Right cardiac atrium (tissue), 5 donors: ENCODE results near the gene TAMALIN. TPM values are rescaled to one million over a fixed set of nuclear protein-coding genes. Genes with fewer than 3 reads are reported as not detected.
A peak's percentile ranks its signal among the peaks of the same experiment; 100 is the strongest.

Source experiments
- ATAC-seq, 2 donors: fragments of 200-7000 bp; cut with Tn5 transposase; one replicate each; pipeline versions ENCODE4 v1.8.0 to v1.9.1; 2020; ENCODE audit warnings: moderate library complexity in 2 of 2, mild to moderate bottlenecking in 1 of 2
- DNase-seq, 3 donors: peaks; one replicate each; pipeline ENCODE4 v3.0.0-alpha.2; 2020
- H3K27ac ChIP-seq: one replicate; pipeline ENCODE4 v1.5.1; 2013; ENCODE audit warnings: mild to moderate bottlenecking, low read length, control low read depth, moderate library complexity
- H3K27me3 ChIP-seq: one replicate; pipeline ENCODE4 v1.6.1; 2013; ENCODE audit not compliant: control insufficient read depth, insufficient read depth
- H3K4me1 ChIP-seq: one replicate; pipeline ENCODE4 v1.6.1; 2013; ENCODE audit warnings: low read length; ENCODE audit not compliant: control insufficient read depth, insufficient read depth
- H3K4me3 ChIP-seq: one replicate; pipeline ENCODE4 v1.5.1; 2013; ENCODE audit warnings: low read length, control low read depth
- H3K9me3 ChIP-seq: one replicate; pipeline ENCODE4 v1.6.1; 2013; ENCODE audit warnings: low read length; ENCODE audit not compliant: control insufficient read depth
- WGBS: extraction: QIAGEN DNeasy Blood & Tissue Kit; methylation state at CpG from one replicate; pipeline ENCODE4 v1.1.7; 2013; 5-methylcytosine and 5-hydroxymethylcytosine counted together
- intact Hi-C, 4 donors: fragments of 100-400 bp; cut with DNase I; formaldehyde crosslinking; loops; one replicate each; pipeline versions ENCODE4 v1.11.0 to v1.14.0; 2022 to 2023
- polyA plus RNA-seq: library from polyadenylated mRNA; stranded (reverse); fragments of 200-250 nt; gene quantifications from one replicate; pipeline ENCODE4 v1.2.3, GENCODE V29; 2013
- total RNA-seq, 4 donors: library from RNA; stranded (reverse); fragmentation: NEBNext Ultra II Directional; extraction: Animal tissue kit (Norgen Biotek cat#: 25700); gene quantifications; one replicate each; pipeline ENCODE4 v1.2.1, GENCODE V29; 2021
- donor health status: healthy with polysubstance abuse.
- donor health status: DM: no; HTN: yes; CAD: no.
- donor health status: DM: no; HTN: no; CAD: no.
- donor health status: DM: no; HTN: yes; CAD: no; lungs with severe emphysema.
- donor health status: DM: yes; HTN: yes; CAD: no.

The TAMALIN gene
- total and polyA plus RNA-seq, 5 donors: 20.8 to 39.3 (median 30.3) TPM

DNA sequence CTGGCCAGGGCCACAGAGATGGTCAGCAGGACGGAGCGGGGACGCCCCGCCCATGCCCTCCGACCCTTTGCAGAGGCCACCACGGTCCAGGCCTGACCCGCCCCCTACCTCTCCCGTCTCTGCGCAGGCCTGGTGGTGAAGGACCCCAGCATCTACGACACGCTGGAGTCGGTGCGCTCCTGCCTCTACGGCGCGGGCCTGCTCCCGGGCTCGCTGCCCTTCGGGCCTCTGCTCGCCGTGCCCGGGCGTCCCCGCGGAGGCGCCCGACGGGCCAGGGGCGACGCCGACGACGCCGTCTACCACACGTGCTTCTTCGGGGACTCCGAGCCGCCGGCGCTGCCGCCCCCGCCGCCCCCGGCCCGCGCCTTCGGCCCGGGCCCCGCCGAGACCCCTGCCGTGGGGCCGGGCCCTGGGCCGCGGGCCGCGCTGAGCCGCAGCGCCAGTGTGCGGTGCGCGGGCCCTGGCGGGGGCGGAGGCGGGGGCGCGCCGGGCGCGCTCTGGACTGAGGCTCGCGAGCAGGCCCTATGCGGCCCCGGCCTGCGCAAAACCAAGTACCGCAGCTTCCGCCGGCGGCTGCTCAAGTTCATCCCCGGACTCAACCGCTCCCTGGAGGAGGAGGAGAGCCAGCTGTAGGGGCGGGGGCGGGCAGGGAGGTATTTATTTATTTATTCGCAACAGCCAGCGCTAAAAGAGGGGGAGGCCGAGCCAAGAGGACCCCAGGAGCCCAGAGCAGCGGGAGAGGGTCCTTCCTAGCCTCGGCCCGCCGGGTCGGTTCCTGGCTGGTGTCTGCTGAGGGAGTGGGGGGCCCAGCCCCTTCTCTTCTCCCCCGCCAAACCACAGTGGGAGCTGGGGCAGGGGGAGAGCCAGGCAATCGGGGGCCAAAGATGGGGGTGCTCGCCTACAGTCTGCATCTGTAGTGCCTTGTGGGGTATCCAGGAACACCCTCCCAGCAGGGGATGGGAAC, 8.1 kb downstream of the TAMALIN start:
- Histone ChIP-seq H3K4me3 (no peak overlapping the region), H3K4me1 (peaks cover 7% of the 10 kb centered on the region), H3K27ac (no peak overlapping the region), H3K9me3 (no peaks in the 10 kb centered on the region), H3K27me3 (no peaks in the 10 kb centered on the region)
- intact Hi-C loops: no loop called here
- WGBS: 73% methylated on average over 93 of the region's 93 CpGs
- ATAC-seq (no peak), DNase-seq (peak in 1 of 3 donors; percentile 60)

DNA sequence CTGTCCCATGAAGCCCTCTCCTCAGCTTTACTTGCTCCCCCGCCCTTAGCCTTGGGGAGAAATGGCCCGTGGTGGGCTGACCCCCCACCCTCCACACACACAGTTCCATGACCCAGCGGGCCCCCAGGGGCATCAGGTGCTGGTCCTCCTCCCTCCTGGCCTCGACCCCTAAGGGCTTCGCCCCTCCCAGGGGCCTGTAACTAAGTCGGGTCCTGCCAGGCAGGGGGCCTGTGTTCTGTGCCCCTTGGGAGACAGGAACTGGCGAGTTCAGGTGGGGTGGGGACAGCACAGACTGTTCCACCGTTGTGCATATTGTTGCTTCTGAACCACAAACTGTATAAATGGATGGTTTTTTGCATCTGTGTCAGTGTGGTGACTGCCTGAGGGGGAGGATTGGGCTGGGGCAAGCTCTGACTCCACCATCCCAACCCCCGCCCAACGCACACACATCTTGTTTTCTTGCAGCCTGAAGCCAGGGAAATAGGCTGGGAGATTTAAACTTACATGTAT, 8.8 kb downstream of the TAMALIN start:
- Histone ChIP-seq H3K4me1 (peaks cover 5% of the 10 kb centered on the region), H3K9me3 (no peaks in the 10 kb centered on the region), H3K27ac (no peak overlapping the region), H3K27me3 (no peaks in the 10 kb centered on the region), H3K4me3 (no peak overlapping the region)
- WGBS: 78% methylated on average over 10 of the region's 10 CpGs
- DNase-seq: no peak
- intact Hi-C loops: no loop called here
- ATAC-seq: no peak

DNA sequence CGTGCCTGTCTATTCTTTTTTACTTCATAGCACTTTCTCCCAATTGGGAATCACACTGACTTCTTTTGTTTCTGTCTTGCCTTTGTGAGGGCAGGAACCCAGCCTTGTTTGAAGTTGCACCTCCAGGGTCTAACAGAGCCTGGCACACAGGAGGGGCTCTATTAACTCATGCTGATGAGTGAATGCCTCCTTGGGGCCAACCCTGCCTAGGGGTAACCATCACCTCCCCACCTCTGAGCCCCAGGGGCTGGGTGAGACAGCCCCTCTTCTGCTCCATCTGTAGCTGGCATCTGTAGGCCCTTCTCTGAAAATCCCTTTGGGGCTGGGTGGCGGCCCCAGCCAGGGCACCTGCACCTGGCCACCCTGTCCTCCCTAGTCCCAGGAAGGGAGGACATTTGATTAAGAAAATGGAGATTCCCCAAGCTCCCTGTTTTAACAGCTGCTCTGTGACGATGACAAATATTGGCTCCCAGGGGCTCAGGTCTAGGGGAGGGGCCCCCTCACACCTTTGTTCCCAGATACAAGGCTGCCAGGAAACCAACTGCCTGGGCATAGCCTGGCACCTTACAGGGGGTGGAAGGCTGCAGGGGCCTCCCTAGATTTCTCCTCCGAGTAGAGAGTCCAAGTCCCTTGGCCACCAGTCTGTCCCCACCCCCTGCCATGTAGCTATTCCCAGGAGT, 11.8 kb downstream of the TAMALIN start:
- intact Hi-C loops: no loop called here

DNA sequence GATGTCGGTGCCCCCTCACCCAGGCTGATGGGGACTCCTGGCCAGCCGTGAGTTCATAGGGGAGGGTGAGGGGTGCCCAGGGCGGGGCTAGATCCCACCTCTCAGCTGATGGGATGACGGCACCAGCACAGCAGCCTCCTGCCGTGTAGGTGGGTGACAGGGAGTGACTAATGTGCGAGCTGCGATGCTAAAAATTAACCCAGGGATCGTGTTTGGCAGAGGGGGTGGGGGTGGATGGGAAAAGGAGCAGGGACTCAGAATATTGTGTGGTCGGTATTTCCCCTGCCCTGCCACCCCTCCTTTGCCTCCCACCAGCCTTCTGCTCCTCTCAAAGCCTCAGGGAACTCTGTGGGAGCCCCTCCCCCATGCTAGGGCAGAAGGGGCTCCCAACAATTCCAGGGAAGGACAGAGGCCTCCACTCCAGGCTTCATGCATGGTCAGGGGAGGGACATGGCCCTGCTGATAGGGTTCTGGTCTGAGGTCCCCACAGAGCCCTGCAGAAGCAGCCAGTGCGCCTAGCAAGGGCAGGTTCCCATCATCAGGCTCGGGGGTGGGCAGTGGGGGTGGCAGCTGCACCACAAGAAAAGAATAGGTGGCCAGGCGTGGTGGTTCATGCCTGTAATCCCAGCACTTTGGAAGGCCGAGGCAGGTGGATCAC, 12.5 kb downstream of the TAMALIN start:
- no peak for ATAC-seq
- 75% methylated on average over 13 of the region's 13 CpGs for WGBS
- peak in 1 of 3 donors; percentile 59 for DNase-seq
- Histone ChIP-seq H3K4me1 (peaks cover 3% of the 10 kb centered on the region), H3K9me3 (no peaks in the 10 kb centered on the region), H3K27ac (no peak overlapping the region), H3K4me3 (no peak overlapping the region), H3K27me3 (no peaks in the 10 kb centered on the region)
- intact Hi-C loops: no loop called here

More for the DNA sequence above, 11.8 kb downstream of the TAMALIN start:
- Histone ChIP-seq H3K4me3 (no peak overlapping the region), H3K9me3 (no peaks in the 10 kb centered on the region), H3K27me3 (no peaks in the 10 kb centered on the region), H3K27ac (no peak overlapping the region), H3K4me1 (no peaks in the 10 kb centered on the region)
- ATAC-seq (no peak), DNase-seq (peak in 1 of 3 donors; percentile 28)
- WGBS: 83% methylated on average over 4 of the region's 4 CpGs

DNA sequence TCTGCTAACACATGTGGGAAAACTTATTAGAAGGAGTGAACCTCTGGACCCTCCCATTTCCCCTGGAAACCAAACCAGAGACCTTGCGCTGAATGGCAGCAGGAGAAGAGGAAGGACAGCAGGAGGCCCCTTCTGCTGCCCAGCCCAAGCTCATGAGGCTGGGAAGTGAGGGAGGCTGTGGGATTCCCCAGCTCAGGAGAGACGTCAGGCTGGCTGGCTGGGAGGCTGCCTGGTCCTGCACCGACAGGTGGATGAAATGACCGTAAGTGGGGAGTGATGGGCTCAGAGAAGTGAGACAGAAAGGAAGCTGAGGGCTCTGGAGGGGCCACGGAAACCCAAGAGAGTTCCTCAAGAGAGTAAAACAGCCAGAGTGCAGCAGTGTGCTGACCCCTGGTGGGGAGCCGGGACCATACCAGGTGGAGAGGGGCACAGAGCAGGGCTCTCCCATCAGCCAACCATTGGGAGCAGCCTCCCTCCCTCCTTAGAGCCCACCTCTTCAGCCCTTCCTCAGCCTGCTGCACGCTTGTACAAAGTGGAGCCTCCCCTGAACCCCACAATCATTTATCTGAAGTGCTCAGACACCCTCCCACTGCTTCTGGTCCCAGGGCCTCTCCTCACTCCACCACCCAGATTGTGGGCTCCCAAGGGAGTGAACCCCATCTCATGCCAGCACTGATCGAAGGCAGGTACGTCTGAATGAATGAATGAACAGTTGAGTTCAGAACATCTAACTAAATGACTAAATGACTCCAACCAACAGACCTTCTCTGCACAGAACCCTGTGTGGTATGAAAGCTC, 14.0 kb downstream of the TAMALIN start:
- Histone ChIP-seq H3K9me3 (no peaks in the 10 kb centered on the region), H3K27me3 (no peaks in the 10 kb centered on the region), H3K4me1 (peaks cover 3% of the 10 kb centered on the region), H3K27ac (no peak overlapping the region), H3K4me3 (no peak overlapping the region)
- ATAC-seq (peak in 1 of 2 donors; percentile 6), DNase-seq (peak in 2 of 3 donors; percentile 78 to 80)
- WGBS: 33% methylated on average over 9 of the region's 9 CpGs
- intact Hi-C loops: loop anchor here in 1 of 4 donors (10.0 kb wide), 1 partner anchor 104 kb away; no protein-coding TSS in a partner anchor

DNA sequence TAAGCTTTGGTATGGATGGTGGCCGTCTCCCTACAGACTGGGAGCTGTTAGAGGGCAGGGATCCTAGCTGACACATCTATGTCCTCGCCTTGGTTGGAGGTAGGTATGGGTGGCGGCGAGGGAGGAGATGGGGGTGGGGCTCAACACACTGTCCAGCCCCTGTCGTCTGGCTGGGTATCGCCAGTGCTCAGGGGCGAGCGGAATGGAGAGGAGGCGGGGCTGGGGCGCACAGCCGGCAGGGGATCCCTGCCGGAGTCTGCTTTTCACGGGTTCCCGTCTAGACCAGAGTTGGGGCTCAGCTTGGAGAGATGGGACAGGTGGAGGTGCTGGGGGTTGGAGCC, 16.1 kb downstream of the TAMALIN start:
- WGBS: 21% methylated on average over 14 of the region's 14 CpGs
- Histone ChIP-seq H3K4me1 (peaks cover 3% of the 10 kb centered on the region), H3K9me3 (no peaks in the 10 kb centered on the region), H3K4me3 (peak overlapping the region; percentile 25), H3K27ac (no peak overlapping the region), H3K27me3 (no peaks in the 10 kb centered on the region)
- DNase-seq (no peak), ATAC-seq (peak; percentile 2 to 5)
- intact Hi-C loops: loop anchor here in 1 of 4 donors (10.0 kb wide), 1 partner anchor 102 kb away; no protein-coding TSS in a partner anchor

DNA sequence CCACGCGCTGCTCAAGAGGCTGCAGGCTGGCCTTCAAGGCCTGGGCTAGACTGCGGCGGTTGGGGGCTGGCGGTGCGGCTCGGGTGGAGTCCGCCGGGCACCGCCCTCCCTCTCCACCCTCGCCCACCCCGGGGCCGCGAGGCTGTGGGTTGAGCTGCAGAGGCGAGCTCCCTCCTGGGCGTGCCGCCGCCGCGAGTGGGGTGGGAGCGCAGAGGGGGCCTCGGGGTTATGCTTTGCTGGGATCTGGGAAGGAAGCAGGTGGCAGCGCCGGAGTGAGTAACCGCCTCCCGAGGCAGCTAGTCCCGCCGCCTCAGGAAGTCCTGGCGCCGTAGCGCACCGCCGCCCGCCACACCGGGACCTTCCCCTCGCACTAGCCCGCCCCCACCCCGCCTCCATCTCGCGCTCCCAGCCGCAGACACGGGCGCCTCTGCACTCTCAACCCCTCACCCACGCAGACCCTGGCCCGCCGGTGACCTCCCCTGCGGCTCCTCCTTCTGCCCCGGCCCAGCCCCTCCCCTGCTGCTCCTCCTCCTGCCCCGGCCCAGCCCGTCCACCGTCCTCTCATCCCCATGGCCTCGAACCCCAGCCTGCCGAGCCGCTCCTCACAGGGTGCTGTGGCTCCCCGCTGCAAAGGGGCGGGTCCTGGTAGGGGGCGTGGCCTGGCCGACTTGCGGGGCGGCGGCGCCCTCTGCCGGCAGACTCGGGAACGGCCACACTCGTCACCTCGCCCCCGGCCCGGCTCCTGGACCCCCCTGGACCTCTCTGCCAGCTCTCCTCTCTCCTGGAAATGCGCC, 16.6 kb downstream of the TAMALIN start:
- H3K4me3 ChIP-seq: peak overlapping the region; percentile 25
- no peaks in the 10 kb centered on the region for H3K9me3 ChIP-seq
- peak; percentile 91 to 96 (median 96) for DNase-seq
- WGBS: under 1% methylated on average over 70 of the region's 70 CpGs
- H3K27me3 ChIP-seq: no peaks in the 10 kb centered on the region
- peak overlapping the region; percentile 76 for H3K27ac ChIP-seq
- intact Hi-C loops: loop anchor here in 1 of 4 donors (10.0 kb wide), 1 partner anchor 101 kb away; no protein-coding TSS in a partner anchor
- H3K4me1 ChIP-seq: peaks cover 3% of the 10 kb centered on the region
- peak; percentile 74 to 78 for ATAC-seq

DNA sequence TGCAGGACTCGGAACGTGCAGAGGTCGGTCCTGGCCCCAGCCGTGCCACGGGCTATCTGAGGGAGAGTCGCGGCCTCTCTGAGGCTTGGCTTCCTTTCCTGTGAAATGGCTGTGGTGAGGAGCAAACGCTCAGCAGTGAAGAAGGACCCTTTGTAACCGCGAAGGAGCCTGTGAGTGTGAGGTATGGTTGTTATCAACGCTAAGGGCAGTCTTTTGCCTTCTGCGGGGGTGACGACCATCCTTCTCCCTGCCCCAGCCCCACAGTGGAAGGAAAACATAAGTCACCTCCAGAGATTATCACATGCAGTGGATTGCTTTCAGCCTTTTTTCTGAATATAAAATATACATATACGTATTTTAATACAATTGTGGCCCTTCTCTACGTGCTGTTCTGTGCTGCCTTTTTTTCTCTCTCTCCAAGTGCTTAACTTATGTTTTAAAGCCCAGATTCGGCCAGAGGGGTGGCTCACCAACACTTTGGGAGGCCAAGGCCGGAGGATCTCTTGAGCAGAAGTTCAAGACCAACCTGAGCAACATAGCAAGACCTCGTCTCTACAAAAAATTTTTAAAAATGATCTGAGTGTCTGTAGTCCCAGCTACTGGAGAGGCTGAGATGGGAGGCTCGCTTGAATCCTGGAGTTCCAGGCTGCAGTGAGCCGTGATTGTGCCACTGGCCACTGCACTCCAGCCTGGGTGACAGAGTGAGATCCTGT, 17.4 kb downstream of the TAMALIN start:
- WGBS: 27% methylated on average over 20 of the region's 20 CpGs
- peak in 1 of 3 donors; percentile 12 for DNase-seq
- intact Hi-C loops: loop anchor here in 2 of 4 donors (2.0 to 10.0 kb wide), 2 partner anchors 59 to 101 kb away; no protein-coding TSS in a partner anchor
- no peak for ATAC-seq
- Histone ChIP-seq H3K27ac (peak overlapping the region; percentile 76), H3K4me1 (peaks cover 3% of the 10 kb centered on the region), H3K9me3 (no peaks in the 10 kb centered on the region), H3K4me3 (peak overlapping the region; percentile 25), H3K27me3 (no peaks in the 10 kb centered on the region)

DNA sequence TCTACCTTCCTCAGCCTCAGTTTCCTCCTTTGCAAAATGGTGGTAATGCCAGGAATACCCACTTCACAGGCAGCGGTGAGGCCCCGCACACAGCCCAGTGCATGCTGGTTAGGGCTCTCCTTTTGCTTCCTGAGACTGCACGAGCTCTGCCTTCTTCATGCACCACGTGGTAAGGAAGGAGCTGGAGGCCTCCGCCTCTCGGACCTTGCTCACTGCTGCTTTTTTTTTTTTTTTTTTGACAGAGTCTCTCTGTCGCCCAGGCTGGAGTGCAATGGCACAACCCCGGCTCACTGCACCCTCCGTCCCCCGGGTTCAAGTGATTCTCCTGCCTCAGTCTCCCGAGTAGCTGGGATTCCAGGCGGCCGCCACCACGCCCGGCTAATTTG, 18.1 kb downstream of the TAMALIN start:
- intact Hi-C loops: loop anchor here (1.0 to 10.0 kb wide), 6 partner anchors 42 to 100 kb away; partner anchors contain the start of gene ATG101 (in 2 of the 4)
- H3K27ac ChIP-seq: peak overlapping the region; percentile 89
- 69% methylated on average over 15 of the region's 15 CpGs for WGBS
- no peaks in the 10 kb centered on the region for H3K9me3 ChIP-seq
- DNase-seq: peak; percentile 49 to 79 (median 75)
- no peak overlapping the region for H3K4me3 ChIP-seq
- H3K4me1 ChIP-seq: peaks cover 3% of the 10 kb centered on the region
- peak; percentile 16 to 28 for ATAC-seq
- H3K27me3 ChIP-seq: no peaks in the 10 kb centered on the region
